Gastroesophageal sphincter (tissue), 3 donors: ENCODE results near the gene FDXACB1.

Experiments used
- EP300 ChIP-seq: sonication (generic); formaldehyde crosslinking; IDR thresholded peaks from one replicate; pipeline ENCODE4 v1.6.1; 2017; ENCODE audit warnings: antibody characterized with exemption, mild to moderate bottlenecking
- TF ChIP-seq, protein P1 (sequence below), 4 experiments: fragments of 200-600 bp in 2 of 4; fragments of 450-650 bp in 2 of 4; sonication (generic) in 1 of 4; IDR thresholded peaks; one replicate each; pipeline ENCODE4 v1.5.1; 2017 to 2019; ENCODE audit warnings: antibody characterized with exemption in 4 of 4, mild to moderate bottlenecking in 2 of 4, moderate library complexity in 2 of 4

DNA sequence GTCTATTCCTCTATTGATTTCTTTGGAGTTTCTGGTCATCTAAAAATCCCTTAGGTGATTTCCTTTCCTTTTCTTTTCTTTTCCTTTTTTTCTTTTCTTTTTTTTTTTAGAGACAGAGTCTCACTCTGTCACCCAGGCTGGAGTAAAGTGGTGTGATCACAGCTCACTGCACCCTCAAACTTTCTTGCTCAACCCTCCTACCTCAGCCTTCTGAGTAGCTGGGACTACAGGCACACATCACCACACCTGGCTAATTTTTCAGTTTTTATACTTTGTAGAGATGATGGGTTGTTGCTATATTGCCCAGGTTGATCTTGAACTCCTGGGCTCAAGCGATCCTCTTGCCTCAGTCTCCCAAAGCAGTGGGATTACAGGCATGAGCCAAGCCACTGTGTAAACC, 37.8 kb upstream of the FDXACB1 start:
- no peak for TF ChIP-seq EP300
- TF ChIP-seq, protein P1, sequence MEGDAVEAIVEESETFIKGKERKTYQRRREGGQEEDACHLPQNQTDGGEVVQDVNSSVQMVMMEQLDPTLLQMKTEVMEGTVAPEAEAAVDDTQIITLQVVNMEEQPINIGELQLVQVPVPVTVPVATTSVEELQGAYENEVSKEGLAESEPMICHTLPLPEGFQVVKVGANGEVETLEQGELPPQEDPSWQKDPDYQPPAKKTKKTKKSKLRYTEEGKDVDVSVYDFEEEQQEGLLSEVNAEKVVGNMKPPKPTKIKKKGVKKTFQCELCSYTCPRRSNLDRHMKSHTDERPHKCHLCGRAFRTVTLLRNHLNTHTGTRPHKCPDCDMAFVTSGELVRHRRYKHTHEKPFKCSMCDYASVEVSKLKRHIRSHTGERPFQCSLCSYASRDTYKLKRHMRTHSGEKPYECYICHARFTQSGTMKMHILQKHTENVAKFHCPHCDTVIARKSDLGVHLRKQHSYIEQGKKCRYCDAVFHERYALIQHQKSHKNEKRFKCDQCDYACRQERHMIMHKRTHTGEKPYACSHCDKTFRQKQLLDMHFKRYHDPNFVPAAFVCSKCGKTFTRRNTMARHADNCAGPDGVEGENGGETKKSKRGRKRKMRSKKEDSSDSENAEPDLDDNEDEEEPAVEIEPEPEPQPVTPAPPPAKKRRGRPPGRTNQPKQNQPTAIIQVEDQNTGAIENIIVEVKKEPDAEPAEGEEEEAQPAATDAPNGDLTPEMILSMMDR (IDR thresholded peaks at IDR 0.05): no peak
